Ovary (tissue), 3 donors: ENCODE measurements around the gene BTBD10.

Experiments used
- POLR2A ChIP-seq: fragments of 450-650 bp; IDR thresholded peaks from one replicate; pipeline ENCODE4 v1.6.1; 2017; ENCODE audit warnings: antibody characterized with exemption, mild to moderate bottlenecking, moderate library complexity
- TF ChIP-seq, protein P1 (sequence below), 3 donors: fragments of 450-650 bp in 2 of 3; fragments of 200-600 bp in 1 of 3; IDR thresholded peaks; one replicate each; pipeline versions ENCODE4 v1.5.1 to v1.8.0; 2016 to 2022; ENCODE audit warnings: antibody characterized with exemption in 3 of 3, mild to moderate bottlenecking in 1 of 3
- donor health status: DM: no; HTN: no; CAD: no.

- TF ChIP-seq POLR2A: no peak
- TF ChIP-seq, protein P1, sequence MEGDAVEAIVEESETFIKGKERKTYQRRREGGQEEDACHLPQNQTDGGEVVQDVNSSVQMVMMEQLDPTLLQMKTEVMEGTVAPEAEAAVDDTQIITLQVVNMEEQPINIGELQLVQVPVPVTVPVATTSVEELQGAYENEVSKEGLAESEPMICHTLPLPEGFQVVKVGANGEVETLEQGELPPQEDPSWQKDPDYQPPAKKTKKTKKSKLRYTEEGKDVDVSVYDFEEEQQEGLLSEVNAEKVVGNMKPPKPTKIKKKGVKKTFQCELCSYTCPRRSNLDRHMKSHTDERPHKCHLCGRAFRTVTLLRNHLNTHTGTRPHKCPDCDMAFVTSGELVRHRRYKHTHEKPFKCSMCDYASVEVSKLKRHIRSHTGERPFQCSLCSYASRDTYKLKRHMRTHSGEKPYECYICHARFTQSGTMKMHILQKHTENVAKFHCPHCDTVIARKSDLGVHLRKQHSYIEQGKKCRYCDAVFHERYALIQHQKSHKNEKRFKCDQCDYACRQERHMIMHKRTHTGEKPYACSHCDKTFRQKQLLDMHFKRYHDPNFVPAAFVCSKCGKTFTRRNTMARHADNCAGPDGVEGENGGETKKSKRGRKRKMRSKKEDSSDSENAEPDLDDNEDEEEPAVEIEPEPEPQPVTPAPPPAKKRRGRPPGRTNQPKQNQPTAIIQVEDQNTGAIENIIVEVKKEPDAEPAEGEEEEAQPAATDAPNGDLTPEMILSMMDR (IDR thresholded peaks at IDR 0.05): no peak
These were observed 31.0 kb upstream of the BTBD10 start for GRCh38 chr11:13494051-13494450.
